HG02642 (cell line): ENCODE measurements around the gene MYO1B.
A peak's percentile ranks its signal among the peaks of the same experiment; 100 is the strongest.

Experiments used
- ATAC-seq: cut with Tn5 transposase; IDR thresholded peaks from one replicate; pipeline ENCODE4 v1.9.1; 2021; ENCODE audit warnings: mild to moderate bottlenecking; ENCODE audit not compliant: unreplicated experiment, poor library complexity

MYO1B gene

GRCh38 chr2:191292869-191293268 lies 47.7 kb downstream of the MYO1B start:
- no peak for ATAC-seq

DNA sequence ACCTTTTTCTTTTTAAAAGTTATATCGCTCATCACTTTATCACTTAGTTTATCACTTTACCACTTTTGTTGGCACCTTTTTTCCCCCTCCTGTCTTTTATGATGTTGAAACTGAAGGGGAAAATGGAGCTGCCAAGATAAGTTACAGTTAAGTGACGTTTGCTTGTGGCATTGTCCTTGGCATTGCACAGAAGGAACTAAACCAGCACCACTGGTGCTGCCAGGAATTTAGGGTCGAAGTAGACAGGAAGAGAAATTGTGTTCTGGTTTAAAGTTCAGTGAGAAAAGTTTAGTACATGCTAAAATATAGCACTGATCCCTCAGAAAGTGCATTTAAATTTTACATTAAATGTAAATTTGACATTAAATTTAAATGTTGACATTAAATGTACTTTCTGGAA lies 49.9 kb downstream of the MYO1B start:
- no peak for ATAC-seq

GRCh38 chr2:191296083-191297006 lies 51.1 kb downstream of the MYO1B start:
- no peak for ATAC-seq

DNA sequence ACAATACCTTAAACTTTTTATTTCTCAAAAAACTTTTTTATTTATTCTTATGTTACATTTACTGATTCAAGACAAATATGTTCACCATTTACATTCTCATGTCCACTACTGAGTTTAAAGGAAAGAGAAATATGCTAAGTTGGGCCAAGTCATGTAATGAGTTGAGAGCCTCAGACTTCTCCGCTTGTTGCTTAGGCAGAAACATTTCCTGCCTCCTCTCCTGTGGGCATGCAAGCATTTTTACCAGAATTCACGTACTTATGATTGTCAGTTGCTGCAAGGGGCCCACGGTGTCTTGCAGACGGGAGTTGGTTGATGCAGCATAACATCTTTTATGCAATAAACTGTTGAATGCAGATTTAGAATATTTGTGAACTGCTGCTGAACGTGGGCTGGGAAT lies 51.8 kb downstream of the MYO1B start:
- ATAC-seq = no peak

GRCh38 chr2:191298306-191298705 lies 53.1 kb downstream of the MYO1B start:
- no peak for ATAC-seq

GRCh38 chr2:191299010-191299409 lies 53.8 kb downstream of the MYO1B start:
- ATAC-seq = no peak

DNA sequence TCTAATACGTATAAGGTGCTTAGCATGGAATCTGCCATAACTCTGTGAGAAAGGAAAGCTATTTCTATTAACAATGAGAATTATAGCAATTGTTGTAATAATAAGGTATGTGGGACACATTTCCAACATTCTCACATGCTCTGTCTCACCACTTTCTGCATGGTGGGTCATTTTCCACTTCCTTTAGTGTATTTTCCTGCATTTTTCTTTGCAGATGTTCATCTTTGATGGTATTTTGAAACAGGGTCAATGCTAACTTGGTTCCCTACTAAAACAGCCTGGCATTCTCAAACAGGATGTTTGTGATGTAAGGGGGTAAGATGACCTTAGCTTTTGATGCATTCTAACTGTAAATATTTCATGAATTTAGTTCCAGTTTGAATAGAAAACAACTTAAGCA lies 54.7 kb downstream of the MYO1B start:
- no peak for ATAC-seq

DNA sequence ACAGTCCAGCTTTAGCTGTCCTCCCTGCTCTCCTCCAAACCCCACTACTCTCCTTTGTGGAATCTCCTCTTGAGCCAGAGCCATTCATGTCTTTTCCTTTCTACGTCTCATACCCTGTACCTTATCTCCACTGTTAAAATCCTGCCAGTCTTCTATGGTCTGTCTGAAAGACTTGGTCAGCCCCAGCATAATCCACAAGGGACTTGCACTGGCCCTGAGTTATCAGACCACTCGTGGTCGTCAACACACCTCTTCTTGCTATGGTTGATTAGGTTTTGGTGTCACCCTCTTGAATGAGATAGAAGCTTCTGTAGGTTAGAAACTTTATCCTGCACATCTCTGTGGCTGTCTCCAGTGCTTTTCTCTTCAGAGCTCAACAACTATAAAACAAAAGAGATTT lies 56.8 kb downstream of the MYO1B start:
- no peak for ATAC-seq

GRCh38 chr2:191302459-191303139 lies 57.4 kb downstream of the MYO1B start:
- peak; percentile 76 for ATAC-seq

- ATAC-seq = no peak
These were observed 58.2 kb downstream of the MYO1B start for GRCh38 chr2:191303140-191304005.

GRCh38 chr2:191304939-191305875 lies 60.0 kb downstream of the MYO1B start:
- ATAC-seq = no peak

GRCh38 chr2:191308026-191308425 lies 62.8 kb downstream of the MYO1B start:
- ATAC-seq = no peak

DNA sequence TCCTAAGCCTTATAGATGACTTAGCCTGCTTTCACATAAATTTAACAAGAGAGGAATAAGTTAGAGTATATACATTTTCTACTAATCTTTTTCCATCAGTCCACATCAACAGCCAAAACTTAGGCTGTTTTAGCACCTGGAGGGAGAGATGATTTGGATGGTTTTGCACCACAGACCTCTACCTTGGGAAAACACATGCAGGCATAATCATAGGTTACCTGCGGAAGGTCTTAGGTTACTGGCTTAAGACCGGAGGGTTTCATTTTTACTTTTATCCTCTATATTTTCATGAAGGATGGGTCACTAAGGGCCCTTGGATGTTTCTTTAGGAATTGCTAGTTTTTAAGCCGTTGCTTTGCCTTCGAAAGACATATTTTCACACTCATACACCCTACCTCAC lies 66.0 kb downstream of the MYO1B start:
- ATAC-seq = no peak

DNA sequence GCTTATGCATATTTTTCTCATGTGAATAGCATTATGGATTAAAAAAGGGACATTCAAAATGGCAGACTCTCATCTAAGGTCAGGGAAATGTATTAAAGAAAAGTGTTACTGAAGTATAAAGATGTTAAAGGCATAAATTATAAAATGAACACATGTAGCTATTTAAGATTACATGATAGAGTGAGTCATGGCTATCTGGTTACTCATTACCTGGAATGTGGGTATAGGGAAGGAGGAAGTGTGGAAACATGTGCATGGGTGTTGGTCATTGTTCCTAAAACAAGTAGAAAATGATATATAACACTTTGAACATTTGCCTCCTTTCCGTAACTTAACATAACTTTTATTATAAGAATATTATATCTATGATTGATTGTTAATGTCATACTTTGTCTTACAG lies 66.4 kb downstream of the MYO1B start:
- ATAC-seq = no peak

DNA sequence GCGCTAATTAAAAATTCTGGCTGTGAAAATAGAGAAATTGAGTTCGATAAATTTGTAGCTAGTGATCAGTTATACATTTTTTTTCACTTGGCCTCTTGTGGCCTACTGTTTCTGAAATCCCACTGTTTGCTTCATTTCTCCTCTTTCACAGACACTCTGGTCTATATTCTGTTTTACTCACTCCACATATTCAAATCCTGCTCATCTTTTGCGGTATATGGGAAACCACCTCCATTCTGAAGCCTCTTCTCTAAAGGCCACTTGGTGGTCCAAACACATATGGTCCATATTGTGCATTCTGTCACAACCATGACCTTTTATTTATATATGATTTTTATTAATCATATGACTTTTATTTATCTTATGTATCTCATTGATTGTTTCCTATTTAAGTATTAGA lies 67.0 kb downstream of the MYO1B start:
- no peak for ATAC-seq

GRCh38 chr2:191312662-191313061 lies 67.5 kb downstream of the MYO1B start:
- ATAC-seq = no peak

DNA sequence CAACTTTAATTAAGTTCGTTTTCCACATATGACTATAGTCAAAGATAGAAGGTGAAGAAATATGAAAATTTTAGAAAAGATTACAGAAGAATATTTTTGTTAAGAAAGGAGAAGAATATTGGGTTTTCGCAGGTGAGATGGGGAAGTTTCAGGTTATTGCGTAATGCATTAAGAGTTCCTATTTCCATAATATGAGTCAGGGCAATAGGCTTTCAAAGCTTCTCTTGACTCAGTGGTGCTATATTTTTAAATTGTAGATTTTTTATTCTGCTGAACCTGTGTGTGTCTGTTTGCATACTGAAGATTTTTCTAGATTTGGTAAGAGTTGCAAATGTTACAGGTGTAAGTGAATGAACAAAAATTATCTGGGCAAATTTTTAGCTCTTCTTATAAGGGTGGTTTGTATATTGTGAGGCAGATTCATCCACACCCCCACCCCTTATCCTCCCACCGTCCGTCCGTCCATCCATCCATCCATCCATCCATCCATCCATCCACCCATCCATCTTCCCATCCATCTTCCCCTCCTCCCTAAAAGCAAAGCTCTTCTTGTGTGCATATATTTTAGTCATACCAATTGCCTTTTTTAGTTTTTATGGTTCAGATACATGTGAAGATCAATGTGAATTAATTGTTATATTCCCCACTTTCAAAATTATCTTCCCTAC lies 69.6 kb downstream of the MYO1B start:
- no peak for ATAC-seq

GRCh38 chr2:191315365-191315752 lies 70.2 kb downstream of the MYO1B start:
- ATAC-seq = no peak
